ENCODE results near the gene ARHGAP44.

DNA sequence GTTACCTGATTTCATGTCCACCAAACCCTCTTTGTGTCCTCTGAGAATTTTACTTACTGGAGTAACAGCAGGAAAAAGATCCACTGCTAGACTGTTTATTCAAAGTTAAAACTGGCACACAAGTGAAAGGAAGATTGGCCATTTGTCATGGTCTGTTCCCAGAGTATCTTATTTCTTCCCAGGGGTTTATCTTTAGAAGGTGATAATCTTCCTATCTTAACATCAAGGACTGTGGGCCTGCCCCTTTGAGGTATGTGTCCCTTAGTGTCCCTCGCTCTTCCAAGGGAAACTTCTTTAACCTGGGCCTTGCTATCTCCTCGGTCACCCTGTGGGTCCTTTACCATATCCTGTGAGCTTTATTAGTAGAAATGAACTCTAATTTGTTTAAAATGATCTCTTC is 49.7 kb downstream of the ARHGAP44 start:
- TF ChIP-seq GATA2 (IDR thresholded peaks at IDR 0.05; ENCODE audit: low read depth, low read length) (no peak), GATA3 (IDR thresholded peaks at IDR 0.05; ENCODE audit: low read depth, low read length) (no peak)
